HEK293T (cell line): Measurements from ENCODE around the gene LEAP2.

Experiments
- CTCF ChIA-PET: fragments of 350-600 bp; formaldehyde crosslinking; extraction: SDS; loops from one replicate; lab custom pipeline; 2021; ENCODE audit warnings: antibody characterized with exemption, inconsistent platforms; lab: Yijun Ruan, JAX
- POLR2A ChIA-PET: fragments of 350-600 bp; formaldehyde crosslinking; extraction: SDS; loops from one replicate; lab custom pipeline; 2020; ENCODE audit warnings: antibody characterized with exemption, inconsistent platforms; lab: Yijun Ruan, JAX
- DNase-seq: peaks from one replicate; pipeline ENCODE4 v3.0.0; 2012; ENCODE audit warnings: mixed read lengths; ENCODE audit errors: extremely low spot score
- ARNT ChIP-seq: fragments of 450-650 bp; IDR thresholded peaks from 2 replicates; pipeline ENCODE4 v1.6.1; 2017; ENCODE audit warnings: mild to moderate bottlenecking
- BHLHE40 ChIP-seq: fragments of 450-650 bp; IDR thresholded peaks from 2 replicates; pipeline ENCODE4 v1.6.1; 2016; ENCODE audit warnings: mild to moderate bottlenecking, moderate library complexity, borderline replicate concordance
- CTBP1 ChIP-seq: fragments of 450-650 bp; IDR thresholded peaks from 2 replicates; pipeline ENCODE4 v1.6.1; 2016; ENCODE audit warnings: borderline replicate concordance
- ELF4 ChIP-seq: fragments of 450-650 bp; IDR thresholded peaks from 2 replicates; pipeline ENCODE4 v1.6.1; 2017; ENCODE audit warnings: antibody characterized with exemption
- FOXA1 ChIP-seq: fragments of 450-650 bp; IDR thresholded peaks from 2 replicates; pipeline ENCODE4 v1.6.1; 2016; ENCODE audit warnings: mild to moderate bottlenecking
- FOXK2 ChIP-seq: fragments of 450-650 bp; IDR thresholded peaks from 2 replicates; pipeline ENCODE4 v1.6.1; 2016; ENCODE audit warnings: mild to moderate bottlenecking
- FOXM1 ChIP-seq: fragments of 450-650 bp; IDR thresholded peaks from 2 replicates; pipeline ENCODE4 v1.6.1; 2017; ENCODE audit warnings: mild to moderate bottlenecking, borderline replicate concordance
- HDGF ChIP-seq: fragments of 450-650 bp; IDR thresholded peaks from 2 replicates; pipeline ENCODE4 v1.6.1; 2017; ENCODE audit warnings: antibody characterized with exemption, borderline replicate concordance
- L3MBTL2 ChIP-seq: fragments of 450-650 bp; conservative IDR thresholded peaks from 2 replicates; pipeline ENCODE4 v1.6.1; 2016; ENCODE audit warnings: mild to moderate bottlenecking
- LEF1 ChIP-seq: fragments of 450-650 bp; IDR thresholded peaks from 2 replicates; pipeline ENCODE4 v1.6.1; 2017; ENCODE audit warnings: mild to moderate bottlenecking, borderline replicate concordance
- NFRKB ChIP-seq: fragments of 450-650 bp; IDR thresholded peaks from 2 replicates; pipeline ENCODE4 v1.6.1; 2016; ENCODE audit warnings: mild to moderate bottlenecking, moderate library complexity
- SP1 ChIP-seq: fragments of 450-650 bp; IDR thresholded peaks from 2 replicates; pipeline ENCODE4 v1.6.1; 2017
- SUZ12 ChIP-seq: fragments of 450-650 bp; IDR thresholded peaks from 2 replicates; pipeline ENCODE4 v1.6.1; 2016; ENCODE audit warnings: mild to moderate bottlenecking
- TARDBP ChIP-seq: fragments of 450-650 bp; IDR thresholded peaks from 2 replicates; pipeline ENCODE4 v1.6.1; 2016
- ZNF384 ChIP-seq: fragments of 450-650 bp; IDR thresholded peaks from 2 replicates; pipeline ENCODE4 v1.6.1; 2016
- TF ChIP-seq, protein P1 (sequence below): fragments of 450-650 bp; IDR thresholded peaks from 2 replicates; pipeline ENCODE4 v1.6.1; 2016

The LEAP2 gene, protein sequence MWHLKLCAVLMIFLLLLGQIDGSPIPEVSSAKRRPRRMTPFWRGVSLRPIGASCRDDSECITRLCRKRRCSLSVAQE

DNA sequence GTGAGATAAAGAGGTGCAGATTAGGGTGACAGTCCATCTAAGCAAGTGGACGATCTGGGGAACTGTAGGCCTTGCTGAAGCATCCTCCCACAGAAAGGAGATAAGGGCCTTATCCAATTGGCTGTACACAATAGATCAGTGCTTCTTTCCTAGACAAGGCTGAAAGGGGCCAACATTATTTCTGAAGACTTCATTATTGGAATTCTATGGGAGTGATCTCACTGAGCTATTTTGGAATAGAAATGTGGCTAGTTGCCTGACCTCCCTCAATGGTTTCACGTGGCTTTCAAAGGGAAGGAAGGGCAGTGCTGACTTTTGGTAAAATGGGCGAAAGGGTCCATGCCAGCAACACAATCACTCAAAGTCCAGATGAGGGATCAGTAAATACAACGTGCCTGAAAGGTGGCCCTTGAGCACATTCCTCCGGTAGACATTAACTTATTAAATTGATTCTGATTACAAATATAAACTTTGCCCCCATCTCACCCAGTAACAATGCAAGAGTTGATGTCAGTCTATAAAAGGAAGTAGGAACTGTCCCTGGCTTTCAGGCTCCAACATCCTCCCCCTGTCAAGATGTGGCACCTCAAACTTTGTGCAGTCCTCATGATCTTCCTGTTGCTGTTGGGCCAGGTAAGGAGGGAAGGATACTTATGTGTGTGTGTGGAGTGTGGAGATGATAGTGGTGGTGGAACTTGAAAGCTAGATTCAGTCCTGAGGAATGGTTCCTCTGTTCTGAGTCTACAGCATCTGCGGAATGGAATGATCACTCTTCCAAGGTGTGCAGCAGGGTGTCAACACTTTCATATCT is at the start of gene LEAP2:
TSS of gene LEAP2 (plus strand) at position 550 of the 811 bp plus-strand sequence. CDS start at position 577, 27 bp downstream.
- CTCF ChIA-PET: interaction anchor here (1.5 kb wide), 1 partner anchor 10 kb away, joined by 4 read pairs; no protein-coding TSS in a partner anchor
- TF ChIP-seq FOXK2 (no peak), ZNF384 (no peak), TARDBP (no peak), ELF4 (no peak), SP1 (no peak), HDGF (no peak), NFRKB (no peak), SUZ12 (no peak), FOXA1 (no peak), BHLHE40 (no peak), L3MBTL2 (no peak)
- DNase-seq: no peak
- POLR2A ChIA-PET: interaction anchor here (1.6 kb wide), 1 partner anchor 43 kb away, joined by 4 read pairs; the partner anchor contains the start of gene SHROOM1

DNA sequence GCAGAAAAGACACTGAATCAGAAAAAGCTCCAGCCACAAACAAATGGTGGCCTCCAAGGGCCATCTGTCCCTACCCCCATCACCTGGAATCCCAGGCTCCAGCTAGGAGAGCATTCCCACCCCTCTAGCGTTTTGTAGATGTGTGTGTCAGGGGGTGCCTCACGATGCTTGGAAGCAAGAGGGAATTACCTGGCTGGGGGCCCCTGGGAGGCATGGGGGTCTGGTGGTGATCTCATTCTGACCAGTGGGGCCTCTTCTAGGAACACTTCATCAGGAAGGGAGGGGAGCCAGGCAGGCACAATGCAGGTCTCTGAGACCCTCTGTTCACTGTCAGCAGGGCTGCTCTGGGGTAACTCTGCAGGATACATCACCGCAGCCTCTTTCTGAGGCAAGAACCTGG is 49.0 kb upstream of the LEAP2 start:
- TF ChIP-seq BHLHE40 (no peak), L3MBTL2 (no peak), SUZ12 (no peak), NFRKB (no peak), FOXK2 (no peak), FOXM1 (no peak), ELF4 (no peak), FOXA1 (no peak), CTBP1 (no peak), ARNT (no peak), TARDBP (no peak), LEF1 (no peak), ZNF384 (no peak), HDGF (no peak), SP1 (no peak)
- TF ChIP-seq, protein P1, sequence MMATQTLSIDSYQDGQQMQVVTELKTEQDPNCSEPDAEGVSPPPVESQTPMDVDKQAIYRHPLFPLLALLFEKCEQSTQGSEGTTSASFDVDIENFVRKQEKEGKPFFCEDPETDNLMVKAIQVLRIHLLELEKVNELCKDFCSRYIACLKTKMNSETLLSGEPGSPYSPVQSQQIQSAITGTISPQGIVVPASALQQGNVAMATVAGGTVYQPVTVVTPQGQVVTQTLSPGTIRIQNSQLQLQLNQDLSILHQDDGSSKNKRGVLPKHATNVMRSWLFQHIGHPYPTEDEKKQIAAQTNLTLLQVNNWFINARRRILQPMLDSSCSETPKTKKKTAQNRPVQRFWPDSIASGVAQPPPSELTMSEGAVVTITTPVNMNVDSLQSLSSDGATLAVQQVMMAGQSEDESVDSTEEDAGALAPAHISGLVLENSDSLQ: no peak
- CTCF ChIA-PET: no interaction called here
- POLR2A ChIA-PET: interaction anchor here (1.5 kb wide), 1 partner anchor 42 kb away, joined by 3 read pairs; the partner anchor contains the start of genes GDF9 and UQCRQ
- no peak for DNase-seq

DNA sequence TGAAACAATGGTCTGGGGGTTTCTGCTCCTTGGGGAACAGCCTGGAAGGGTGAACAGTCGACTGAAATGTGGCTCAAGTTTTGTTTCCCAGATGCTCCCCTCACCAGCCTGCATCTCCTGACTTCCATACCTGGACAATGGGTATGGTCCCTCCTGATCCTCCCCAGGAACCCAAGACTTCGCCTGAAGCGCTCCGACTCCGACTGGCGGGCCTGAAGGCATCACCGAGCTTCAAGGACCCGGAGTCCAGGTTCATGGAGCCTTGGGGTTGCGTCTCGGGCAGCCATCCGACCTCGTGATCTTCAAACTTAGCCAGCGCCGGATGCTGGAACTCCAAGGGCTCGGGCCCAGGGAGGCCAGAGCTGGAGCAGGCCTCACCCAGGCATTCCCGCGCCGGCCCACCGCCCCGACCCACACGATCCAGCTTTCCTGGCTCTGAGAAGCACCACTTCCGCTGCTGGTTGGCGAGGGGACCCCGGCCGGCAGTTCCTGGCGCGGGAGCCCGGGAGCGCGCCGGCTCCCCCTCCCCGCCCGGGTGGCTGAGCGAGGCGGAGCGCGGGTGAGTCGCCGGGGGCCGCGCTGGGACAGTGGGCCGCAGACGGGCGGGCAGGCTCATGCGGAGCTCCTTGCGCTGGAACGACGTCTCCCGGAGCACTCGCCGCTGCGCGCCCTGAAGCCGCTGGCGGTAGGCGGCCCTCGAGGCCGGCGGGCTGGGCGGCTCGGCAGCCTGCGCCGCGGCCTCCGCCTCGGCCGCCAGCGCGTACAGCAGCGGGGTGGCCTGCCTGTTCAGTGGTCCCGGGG is 48.2 kb upstream of the LEAP2 start:
- DNase-seq: no peak
- CTCF ChIA-PET: no interaction called here
- TF ChIP-seq FOXA1 (no peak), SUZ12 (no peak), CTBP1 (no peak), L3MBTL2 (no peak), BHLHE40 (no peak), LEF1 (no peak), FOXK2 (no peak)
- POLR2A ChIA-PET: no interaction called here

DNA sequence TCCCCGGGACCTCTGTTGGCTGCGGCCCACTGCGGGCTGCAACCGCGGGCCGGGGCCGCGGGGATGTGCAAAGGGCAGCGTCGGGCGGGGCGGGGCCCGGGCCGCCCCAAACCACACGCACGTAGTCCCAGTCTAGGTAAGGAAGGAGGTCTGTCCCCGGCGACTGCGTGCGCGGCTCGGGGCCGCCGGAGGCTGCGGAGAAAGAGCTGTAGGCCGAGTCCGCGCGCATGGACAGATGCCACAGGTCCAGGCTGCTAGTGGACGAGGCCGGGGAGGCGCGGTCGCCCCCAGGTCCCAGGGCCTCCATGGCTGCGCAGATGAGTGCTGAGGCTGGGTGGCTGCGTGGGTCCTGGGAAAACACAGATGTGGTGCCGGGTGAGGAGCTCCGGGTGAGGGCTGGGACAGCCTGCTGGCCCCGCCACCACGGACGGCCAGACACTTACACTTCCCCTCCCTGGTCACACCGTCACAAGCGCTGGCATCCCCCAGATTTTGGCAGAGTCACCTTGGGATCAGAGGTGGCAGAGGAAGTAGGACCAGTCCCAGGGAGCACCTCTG is 47.6 kb upstream of the LEAP2 start:
- ChIA-PET CTCF (no interaction called here), POLR2A (interaction anchor here (0.7 kb wide), 1 partner anchor 88 kb away, joined by 3 read pairs; the partner anchor contains the start of gene KIF3A)
- TF ChIP-seq BHLHE40: no peak
- TF ChIP-seq ARNT: no peak
- TF ChIP-seq LEF1: no peak
- no peak for TF ChIP-seq HDGF
- no peak for TF ChIP-seq ELF4
- TF ChIP-seq, protein P1: no peak
- no peak for TF ChIP-seq CTBP1
- no peak for TF ChIP-seq SUZ12
- no peak for TF ChIP-seq TARDBP
- TF ChIP-seq FOXA1: no peak
- no peak for TF ChIP-seq FOXK2
- TF ChIP-seq FOXM1: no peak
- no peak for TF ChIP-seq SP1
- no peak for TF ChIP-seq NFRKB
- no peak for DNase-seq

DNA sequence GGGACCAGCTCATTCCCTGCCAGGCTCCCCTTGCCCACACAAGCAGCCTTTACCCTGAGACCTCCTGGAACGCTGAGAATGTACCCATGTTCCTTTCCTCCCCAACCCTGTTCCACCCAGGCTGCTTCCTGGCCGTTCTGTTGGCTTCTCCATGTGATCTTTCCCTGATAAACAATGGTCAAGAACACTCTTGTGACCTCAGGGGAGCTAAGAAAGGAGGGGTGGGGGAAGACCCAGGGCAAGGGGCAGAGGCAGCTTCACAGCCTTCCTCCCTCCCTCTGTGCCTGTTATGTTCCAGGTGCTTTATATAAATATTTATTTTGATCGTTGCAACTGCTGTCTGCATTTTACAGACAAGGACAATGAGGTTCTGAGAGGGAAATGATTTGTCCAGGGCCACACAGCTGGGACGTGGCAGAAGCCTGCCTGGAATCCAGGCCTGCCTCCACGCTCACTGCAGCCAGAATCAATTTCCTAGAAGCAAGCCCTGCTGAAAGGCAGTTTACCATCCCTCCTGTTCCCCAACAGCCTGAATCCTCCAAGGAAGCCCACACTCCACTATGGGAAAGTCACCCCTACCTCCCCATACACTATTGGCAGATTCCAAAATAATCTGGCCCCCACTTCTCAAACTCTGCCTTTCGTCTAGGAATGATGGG is 46.9 kb upstream of the LEAP2 start:
- ChIA-PET CTCF (no interaction called here), POLR2A (interaction anchor here (0.7 kb wide), 1 partner anchor 89 kb away, joined by 3 read pairs; the partner anchor contains the start of gene KIF3A)
- TF ChIP-seq BHLHE40: no peak
- no peak for TF ChIP-seq LEF1
- TF ChIP-seq, protein P1: no peak
- no peak for TF ChIP-seq CTBP1
- no peak for TF ChIP-seq FOXM1
- TF ChIP-seq SP1: no peak
- no peak for TF ChIP-seq TARDBP
- TF ChIP-seq ELF4: no peak
- TF ChIP-seq FOXK2: no peak
- TF ChIP-seq FOXA1: no peak
- no peak for TF ChIP-seq ZNF384
- TF ChIP-seq SUZ12: no peak
- no peak for TF ChIP-seq HDGF
- DNase-seq: no peak
